ENCODE data around the gene CCDC85C.

The CCDC85C gene

DNA sequence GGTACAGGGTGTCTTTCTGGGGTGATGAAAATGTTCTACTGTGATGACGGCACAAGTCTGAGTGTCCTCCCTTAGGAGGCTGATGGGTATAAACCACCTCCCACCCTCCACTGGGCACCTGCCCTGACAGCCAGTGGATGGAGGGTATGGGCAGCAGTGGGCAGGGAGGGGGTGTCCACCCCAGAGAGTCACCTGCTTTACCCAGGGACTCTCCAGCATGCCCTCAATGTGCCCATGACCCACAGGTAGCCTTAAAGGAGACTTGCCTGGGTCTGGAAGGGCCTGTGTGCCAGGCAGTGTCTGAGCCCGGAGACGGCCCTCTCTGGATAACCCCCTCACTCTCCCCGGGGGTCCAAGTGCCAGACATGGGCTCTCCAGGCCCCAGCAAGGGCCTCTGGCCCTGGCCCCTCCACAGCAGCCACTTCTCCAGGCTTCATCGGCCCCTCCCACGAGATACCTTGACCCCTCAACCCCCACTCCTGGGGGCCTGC, 84.0 kb downstream of the CCDC85C start:
- no peak for DNase-seq

GRCh38 chr14:99519347-99519881, 84.6 kb downstream of the CCDC85C start:
- DNase-seq, result no peak

- DNase-seq, result no peak
These were observed 85.3 kb downstream of the CCDC85C start for GRCh38 chr14:99518441-99519346.

DNA sequence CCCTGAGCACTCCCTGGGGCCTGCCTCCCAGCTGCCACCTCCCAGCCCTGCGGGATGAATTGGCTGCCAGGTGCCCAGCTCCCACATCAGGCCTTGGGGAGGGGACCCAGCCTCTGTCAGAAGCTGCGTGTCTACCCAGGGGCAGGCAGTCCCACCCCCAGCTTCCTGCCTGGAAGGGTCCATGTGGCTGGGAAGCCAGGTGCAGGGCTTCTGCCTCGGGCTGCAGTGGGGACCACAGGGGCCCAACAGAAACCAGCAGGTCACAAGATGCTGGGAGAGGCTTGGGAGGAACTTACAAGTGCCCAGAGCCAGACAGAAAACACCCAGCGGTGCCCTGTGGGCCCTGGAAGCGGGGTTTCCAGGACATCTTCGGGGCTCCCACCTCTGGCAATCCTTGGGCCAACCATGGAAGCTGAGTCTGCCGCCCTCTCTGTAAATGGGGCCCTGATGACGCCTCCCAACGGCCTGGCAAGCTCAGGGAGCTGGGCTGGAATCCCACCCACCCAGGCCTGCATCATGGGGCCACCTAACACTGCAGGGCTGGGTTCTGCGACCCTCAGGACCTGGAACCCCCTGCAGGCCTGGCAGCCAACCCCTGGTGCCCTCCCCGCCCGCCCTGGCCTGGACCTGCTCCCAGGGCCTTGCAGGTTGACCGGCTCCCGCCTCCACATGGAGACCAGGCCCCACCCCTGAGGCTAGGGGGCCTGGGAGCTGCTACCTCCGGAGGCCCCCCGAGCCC, 86.2 kb downstream of the CCDC85C start:
- no peak for DNase-seq

DNA sequence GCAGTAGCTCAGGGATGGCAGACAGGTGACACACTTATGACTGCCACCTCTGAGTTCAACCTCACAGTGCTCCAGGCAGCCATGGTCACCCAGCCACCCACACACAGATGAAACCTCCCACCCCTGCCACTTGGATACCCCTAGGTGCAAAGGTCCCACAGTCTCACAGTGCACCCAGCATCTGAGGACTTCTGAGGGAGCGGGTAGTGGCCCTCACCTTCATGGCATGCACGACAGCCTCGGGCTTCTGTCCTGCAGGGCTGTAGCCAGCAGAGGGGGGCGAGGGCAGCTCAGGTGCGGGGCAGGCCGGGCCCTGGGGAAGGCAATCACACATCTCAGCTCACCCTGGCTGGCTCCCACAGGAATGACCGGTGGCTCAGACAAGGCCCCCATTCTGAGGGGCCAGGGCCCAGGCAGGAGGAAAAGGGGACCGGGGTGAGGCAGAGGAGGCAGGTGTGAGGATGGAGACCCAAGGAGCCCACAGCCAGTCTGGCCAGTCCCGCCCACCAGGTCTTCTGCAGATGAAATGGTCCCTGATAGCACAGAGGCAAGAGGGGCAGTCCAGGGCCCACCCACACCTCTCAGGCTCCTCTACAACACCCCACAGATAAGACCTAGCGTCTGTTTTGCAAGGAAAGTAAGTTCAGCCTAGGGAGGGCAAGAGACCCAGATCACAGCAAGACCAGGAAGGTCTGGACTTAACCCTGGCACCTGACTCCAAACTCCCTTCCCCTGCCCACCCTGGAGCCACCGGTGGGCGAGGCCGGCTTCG, 87.0 kb downstream of the CCDC85C start:
- no peak for DNase-seq

GRCh38 chr14:99516156-99516870, 87.7 kb downstream of the CCDC85C start:
- no peak for DNase-seq

GRCh38 chr14:99515301-99516155, 88.5 kb downstream of the CCDC85C start:
- DNase-seq, result no peak

GRCh38 chr14:99514552-99515300, 89.3 kb downstream of the CCDC85C start:
- no peak for DNase-seq

GRCh38 chr14:99513946-99514551, 90.0 kb downstream of the CCDC85C start:
- DNase-seq, result no peak

DNA sequence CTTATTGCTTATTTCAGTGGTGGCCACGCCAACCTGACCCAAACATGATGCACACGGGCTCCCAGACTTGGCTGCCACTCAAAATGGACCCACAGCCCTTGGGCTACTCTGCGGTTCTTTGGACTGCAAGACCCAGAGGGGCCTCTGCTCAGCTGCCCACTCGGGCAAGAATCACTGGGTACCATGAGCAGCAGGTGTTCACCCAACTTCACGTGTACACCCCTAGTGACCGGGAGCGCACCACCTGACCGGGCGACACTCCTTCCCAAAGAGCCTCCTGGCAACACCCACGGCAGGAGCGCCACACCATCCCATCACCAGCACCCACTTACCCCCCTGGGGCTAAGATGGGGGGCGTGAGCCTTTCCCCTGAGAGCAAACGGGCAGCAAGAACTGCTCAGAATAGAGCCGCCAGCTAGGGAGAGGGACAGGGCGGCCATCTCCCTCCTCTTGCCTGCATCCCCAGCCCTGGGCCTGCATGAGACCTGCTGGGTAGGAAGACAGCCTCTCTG, 90.8 kb downstream of the CCDC85C start:
- DNase-seq, result no peak

DNA sequence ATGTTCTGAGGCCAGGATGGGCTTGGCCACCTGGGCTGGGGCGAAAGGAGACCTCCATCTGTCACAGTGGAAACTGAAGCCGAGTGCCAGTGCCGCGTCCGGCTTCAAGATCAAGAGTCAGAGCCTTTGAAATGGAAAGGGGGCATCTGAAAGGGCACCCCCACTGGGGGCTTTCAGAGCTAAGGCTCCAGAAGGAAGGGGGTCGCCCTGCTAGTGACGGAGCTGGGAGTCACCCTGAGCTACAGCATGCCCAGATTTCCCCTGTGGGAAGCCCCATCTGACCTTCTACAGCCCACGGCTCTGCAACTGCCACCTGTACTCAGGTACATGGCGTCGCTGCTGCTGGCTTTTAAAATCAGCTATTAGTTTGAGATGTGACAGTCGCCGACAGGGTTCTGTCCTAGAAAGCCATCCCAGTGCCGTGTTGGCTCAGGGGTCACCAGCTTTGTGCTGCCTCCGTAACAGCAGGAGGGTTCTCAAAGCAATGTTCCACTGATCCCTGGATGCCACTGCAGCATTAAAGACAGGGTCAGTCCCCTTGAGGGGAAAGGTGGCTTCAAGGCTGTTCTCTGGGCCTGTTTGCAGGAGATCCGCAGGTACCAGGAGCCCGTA, 91.3 kb downstream of the CCDC85C start:
- DNase-seq, result no peak

GRCh38 chr14:99512110-99512449, 91.9 kb downstream of the CCDC85C start:
- DNase-seq, result no peak

- no peak for DNase-seq
These were observed 92.4 kb downstream of the CCDC85C start for GRCh38 chr14:99511421-99512109.

GRCh38 chr14:99510556-99511139, 93.4 kb downstream of the CCDC85C start:
- no peak for DNase-seq

- no peak for DNase-seq
These were observed 94.0 kb downstream of the CCDC85C start for GRCh38 chr14:99509871-99510555.

GRCh38 chr14:99508896-99509629, 94.9 kb downstream of the CCDC85C start:
- DNase-seq, result no peak

All from NCI-H446 treated with DMSO at 0.1 percent for 48 hours (cell line).